Measurements from ENCODE around the gene GCN1.

GCN1 gene

GRCh38 chr12:120109570-120110267 lies 84.8 kb downstream of the GCN1 start:
- DNase-seq (ENCODE audit: low read depth), result no peak
- TF ChIP-seq CTCF (IDR thresholded peaks at IDR 0.05; ENCODE audit: low read depth, low read length), result no peak
- H3K4me3 ChIP-seq (ENCODE audit: low read depth, low read length), result no peak overlapping the region

GRCh38 chr12:120106151-120106550 lies 88.4 kb downstream of the GCN1 start:
- no peak for TF ChIP-seq POLR2A (IDR thresholded peaks at IDR 0.05; ENCODE audit: extremely low read depth, insufficient read length)
- TF ChIP-seq MYC (IDR thresholded peaks at IDR 0.05; ENCODE audit: low read depth, low read length), result no peak
- TF ChIP-seq, protein P1, sequence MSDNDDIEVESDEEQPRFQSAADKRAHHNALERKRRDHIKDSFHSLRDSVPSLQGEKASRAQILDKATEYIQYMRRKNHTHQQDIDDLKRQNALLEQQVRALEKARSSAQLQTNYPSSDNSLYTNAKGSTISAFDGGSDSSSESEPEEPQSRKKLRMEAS (IDR thresholded peaks at IDR 0.05; ENCODE audit: low read depth, low read length), result no peak
- no peak for TF ChIP-seq CTCF (IDR thresholded peaks at IDR 0.05; ENCODE audit: low read depth, low read length)
- DNase-seq (ENCODE audit: low read depth), result no peak

GRCh38 chr12:120103371-120103770 lies 91.1 kb downstream of the GCN1 start:
- no peak for DNase-seq (ENCODE audit: low read depth)
- TF ChIP-seq CTCF (IDR thresholded peaks at IDR 0.05; ENCODE audit: low read depth, low read length) (no peak), MYC (IDR thresholded peaks at IDR 0.05; ENCODE audit: low read depth, low read length) (no peak), POLR2A (IDR thresholded peaks at IDR 0.05; ENCODE audit: extremely low read depth, insufficient read length) (no peak)
- TF ChIP-seq, protein P1 (IDR thresholded peaks at IDR 0.05; ENCODE audit: low read depth, low read length), result no peak
- no peak overlapping the region for H3K4me3 ChIP-seq (ENCODE audit: low read depth, low read length)

More at GRCh38 chr12:120106151-120106550, 88.4 kb downstream of the GCN1 start:
- H3K4me3 ChIP-seq (ENCODE audit: low read depth, low read length), result no peak overlapping the region

DNA sequence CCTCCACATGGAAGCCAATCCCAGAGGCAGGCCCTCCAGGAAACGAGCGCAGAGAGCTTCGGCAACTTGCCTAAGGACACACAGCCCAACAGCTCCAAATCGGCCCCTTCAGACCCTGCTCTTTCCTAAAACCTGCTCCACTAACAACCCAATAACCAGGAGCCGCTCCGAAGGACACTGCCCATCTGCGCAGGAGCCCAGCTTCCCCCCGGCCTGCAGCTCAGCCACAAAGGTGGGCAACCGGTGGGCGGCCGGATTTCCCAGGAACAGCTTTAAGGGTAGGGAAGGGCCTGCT lies 91.5 kb downstream of the GCN1 start:
- DNase-seq (ENCODE audit: low read depth), result no peak
- no peak overlapping the region for H3K4me3 ChIP-seq (ENCODE audit: low read depth, low read length)
- TF ChIP-seq CTCF (IDR thresholded peaks at IDR 0.05; ENCODE audit: low read depth, low read length), result no peak
- no peak for TF ChIP-seq POLR2A (IDR thresholded peaks at IDR 0.05; ENCODE audit: extremely low read depth, insufficient read length)
- TF ChIP-seq, protein P1 (IDR thresholded peaks at IDR 0.05; ENCODE audit: low read depth, low read length), result no peak
- TF ChIP-seq MYC (IDR thresholded peaks at IDR 0.05; ENCODE audit: low read depth, low read length), result no peak

- H3K4me3 ChIP-seq (ENCODE audit: low read depth, low read length), result no peak overlapping the region
- TF ChIP-seq POLR2A (IDR thresholded peaks at IDR 0.05; ENCODE audit: extremely low read depth, insufficient read length) (no peak), MYC (IDR thresholded peaks at IDR 0.05; ENCODE audit: low read depth, low read length) (no peak), CTCF (IDR thresholded peaks at IDR 0.05; ENCODE audit: low read depth, low read length) (no peak)
- TF ChIP-seq, protein P1 (IDR thresholded peaks at IDR 0.05; ENCODE audit: low read depth, low read length), result no peak
- DNase-seq (ENCODE audit: low read depth), result no peak
Observed at GRCh38 chr12:120102189-120103043, 92.1 kb downstream of the GCN1 start.

Measured in NB4 (cell line).